ENCODE data around the gene LY6G6F. TPM values are rescaled to one million over a fixed set of nuclear protein-coding genes. Genes with fewer than 3 reads are reported as not detected.

LY6G6F gene, protein sequence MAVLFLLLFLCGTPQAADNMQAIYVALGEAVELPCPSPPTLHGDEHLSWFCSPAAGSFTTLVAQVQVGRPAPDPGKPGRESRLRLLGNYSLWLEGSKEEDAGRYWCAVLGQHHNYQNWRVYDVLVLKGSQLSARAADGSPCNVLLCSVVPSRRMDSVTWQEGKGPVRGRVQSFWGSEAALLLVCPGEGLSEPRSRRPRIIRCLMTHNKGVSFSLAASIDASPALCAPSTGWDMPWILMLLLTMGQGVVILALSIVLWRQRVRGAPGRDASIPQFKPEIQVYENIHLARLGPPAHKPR
- not detected for polyA plus RNA-seq

DNA sequence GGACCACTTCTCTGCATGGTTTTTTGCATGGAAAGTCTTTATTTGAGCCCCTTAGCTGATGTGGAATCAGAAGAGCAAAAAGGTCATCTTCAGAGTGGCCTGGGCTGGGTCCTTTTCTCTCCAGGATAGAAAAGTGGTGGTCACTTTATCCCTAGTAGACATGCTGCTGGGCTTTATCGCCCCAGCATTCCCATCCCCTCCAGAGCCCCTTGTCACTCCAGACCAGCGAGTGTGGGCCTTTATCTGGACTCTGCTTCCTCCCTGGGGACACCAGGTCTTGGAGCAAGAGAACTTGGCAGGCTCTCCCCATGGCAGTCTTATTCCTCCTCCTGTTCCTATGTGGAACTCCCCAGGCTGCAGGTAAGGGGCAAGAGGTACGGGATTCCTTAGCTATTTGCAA lies at the start of gene LY6G6F:
Gene LY6G6F, plus strand, starts transcription at position 268 of the 400 bp plus-strand sequence. Its CDS starts 41 bp downstream, at position 309.
- 60 to 62% methylated on average over 3 of the region's 3 CpGs for WGBS, 2 donors
- no peaks in the 10 kb centered on the region for H3K27me3 ChIP-seq (ENCODE audit: control insufficient read depth in 1 of 2, insufficient read depth in 2 of 2, low read length in 2 of 2)
- no peak within 1 kb of the TSS for H3K27ac ChIP-seq (ENCODE audit: low read depth in 2 of 2, low read length in 1 of 2)
- H3K4me1 ChIP-seq (ENCODE audit: control insufficient read depth in 2 of 2, insufficient read depth in 2 of 2, low read length in 1 of 2), result peaks cover 5 to 7% of the 10 kb centered on the region in 2 donors
- H3K9me3 ChIP-seq (ENCODE audit: control insufficient read depth in 2 of 2, insufficient read depth in 1 of 2, low read depth in 1 of 2, low read length in 1 of 2), result no peaks in the 10 kb centered on the region
- no peaks in the 10 kb centered on the region for H3K36me3 ChIP-seq (ENCODE audit: control insufficient read depth in 2 of 2, insufficient read depth in 2 of 2, low read length in 1 of 2)
- H3K4me3 ChIP-seq (ENCODE audit: low read depth in 1 of 2, low read length in 2 of 2), result no peak within 1 kb of the TSS

DNA sequence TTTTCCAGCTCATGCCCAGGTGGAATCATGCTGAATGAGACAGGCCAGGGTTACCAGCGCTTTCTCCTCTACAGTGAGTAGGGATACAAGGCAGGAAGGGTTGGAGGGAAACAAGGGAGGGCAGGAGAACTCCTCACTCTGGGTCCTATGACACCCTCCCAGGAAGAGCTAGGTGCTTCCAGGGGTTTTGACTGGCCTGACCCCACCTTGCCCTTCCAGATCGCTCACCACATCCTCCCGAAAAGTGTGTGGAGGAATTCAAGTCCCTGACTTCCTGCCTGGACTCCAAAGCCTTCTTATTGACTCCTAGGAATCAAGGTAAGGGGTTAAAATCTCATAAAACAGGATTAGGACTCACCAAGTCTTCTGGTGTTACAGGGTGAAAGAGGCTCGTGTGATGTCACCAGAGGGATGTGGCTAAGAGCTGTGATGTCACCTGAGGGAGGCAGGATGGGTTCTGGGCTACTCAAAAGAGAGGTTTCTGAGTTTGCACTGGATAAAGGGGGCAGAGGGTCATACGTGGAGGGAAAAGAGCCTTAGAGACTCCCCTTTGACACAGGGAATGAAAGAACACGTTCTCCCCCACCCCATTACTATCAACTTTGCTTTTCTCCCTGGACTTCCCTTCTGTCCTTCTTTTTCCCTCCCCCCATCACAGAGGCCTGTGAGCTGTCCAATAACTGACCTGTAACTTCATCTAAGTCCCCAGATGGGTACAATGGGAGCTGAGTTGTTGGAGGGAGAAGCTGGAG lies 49.1 kb upstream of the LY6G6F start:
- Histone ChIP-seq H3K27ac (ENCODE audit: low read depth in 2 of 2, low read length in 1 of 2) (no peak overlapping the region), H3K4me3 (ENCODE audit: low read depth in 1 of 2, low read length in 2 of 2) (no peak overlapping the region), H3K4me1 (ENCODE audit: control insufficient read depth in 2 of 2, insufficient read depth in 2 of 2, low read length in 1 of 2) (peaks cover 12 to 16% of the 10 kb centered on the region in 2 donors), H3K36me3 (ENCODE audit: control insufficient read depth in 2 of 2, insufficient read depth in 2 of 2, low read length in 1 of 2) (peaks cover 0 to 13% of the 10 kb centered on the region in 2 donors), H3K27me3 (ENCODE audit: control insufficient read depth in 1 of 2, insufficient read depth in 2 of 2, low read length in 2 of 2) (no peaks in the 10 kb centered on the region), H3K9me3 (ENCODE audit: control insufficient read depth in 2 of 2, insufficient read depth in 1 of 2, low read depth in 1 of 2, low read length in 1 of 2) (no peaks in the 10 kb centered on the region)
- WGBS, 2 donors, result 69 to 79% methylated on average over 6 of the region's 6 CpGs

DNA sequence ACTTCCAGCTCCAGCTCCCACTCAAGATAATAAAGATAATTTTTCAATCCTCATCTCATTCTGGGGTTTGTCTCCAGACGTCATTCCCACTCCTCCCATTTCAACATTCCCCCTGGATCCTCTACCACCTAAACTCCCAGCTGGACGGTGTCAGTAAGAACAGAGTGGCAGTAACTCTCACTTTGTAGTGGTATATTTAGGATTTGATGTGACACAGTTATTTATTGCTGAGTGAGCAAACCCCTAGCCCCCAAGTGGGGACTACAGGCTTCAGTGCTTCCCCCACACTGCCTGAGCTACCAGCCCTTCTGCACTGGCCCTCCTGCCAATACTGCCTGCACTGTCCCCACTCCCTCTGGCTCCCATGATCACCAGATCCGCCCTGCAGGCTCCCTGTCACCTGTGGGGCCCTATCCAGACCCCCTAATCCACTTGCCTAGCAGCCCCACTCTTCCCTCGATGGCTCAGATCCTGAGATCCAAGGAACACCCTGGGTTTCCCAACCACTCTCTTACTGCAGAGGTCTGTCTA lies 48.4 kb upstream of the LY6G6F start:
- no peaks in the 10 kb centered on the region for H3K27me3 ChIP-seq (ENCODE audit: control insufficient read depth in 1 of 2, insufficient read depth in 2 of 2, low read length in 2 of 2)
- H3K27ac ChIP-seq (ENCODE audit: low read depth in 2 of 2, low read length in 1 of 2), result no peak overlapping the region
- H3K36me3 ChIP-seq (ENCODE audit: control insufficient read depth in 2 of 2, insufficient read depth in 2 of 2, low read length in 1 of 2), result peaks cover 0 to 13% of the 10 kb centered on the region in 2 donors
- H3K9me3 ChIP-seq (ENCODE audit: control insufficient read depth in 2 of 2, insufficient read depth in 1 of 2, low read depth in 1 of 2, low read length in 1 of 2), result no peaks in the 10 kb centered on the region
- WGBS, 2 donors, result 72 to 75% methylated on average over 4 of the region's 4 CpGs
- H3K4me3 ChIP-seq (ENCODE audit: low read depth in 1 of 2, low read length in 2 of 2), result no peak overlapping the region
- H3K4me1 ChIP-seq (ENCODE audit: control insufficient read depth in 2 of 2, insufficient read depth in 2 of 2, low read length in 1 of 2), result peaks cover 12 to 19% of the 10 kb centered on the region in 2 donors

DNA sequence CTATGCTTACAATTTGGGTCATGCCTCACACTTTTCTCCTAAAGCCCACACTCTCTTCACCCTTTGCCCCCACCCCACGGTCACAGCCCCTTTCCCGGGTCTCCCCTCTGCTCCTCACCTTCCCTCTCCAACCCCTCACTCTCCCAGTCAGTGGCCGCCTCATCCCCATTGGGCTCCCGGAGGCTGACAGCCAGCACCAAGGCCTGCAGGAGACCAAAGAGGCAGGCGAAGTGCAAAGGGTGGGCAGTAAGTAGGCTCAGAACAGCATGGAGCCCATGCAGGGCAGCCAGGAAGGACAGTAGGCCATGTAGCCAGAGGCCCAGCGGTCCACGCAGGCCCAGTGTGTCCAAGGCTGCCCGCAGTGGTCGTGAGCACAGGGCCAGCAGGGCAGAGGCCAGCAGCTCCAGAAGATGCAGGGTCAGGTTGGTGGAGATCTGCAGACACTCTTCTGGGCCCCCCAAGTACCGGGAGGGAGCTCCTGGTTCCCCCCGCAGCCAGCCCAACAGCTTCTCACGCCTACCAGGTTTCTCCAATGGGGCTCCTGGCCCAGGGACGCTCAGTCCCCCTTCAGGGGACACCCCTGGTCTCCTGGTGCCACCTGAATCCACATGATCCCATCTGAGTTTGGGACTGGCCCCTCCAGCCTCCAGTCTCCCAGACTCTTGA lies 47.5 kb upstream of the LY6G6F start:
- Histone ChIP-seq H3K4me1 (ENCODE audit: control insufficient read depth in 2 of 2, insufficient read depth in 2 of 2, low read length in 1 of 2) (peaks cover 15 to 21% of the 10 kb centered on the region in 2 donors), H3K27me3 (ENCODE audit: control insufficient read depth in 1 of 2, insufficient read depth in 2 of 2, low read length in 2 of 2) (no peaks in the 10 kb centered on the region), H3K4me3 (ENCODE audit: low read depth in 1 of 2, low read length in 2 of 2) (peak overlapping the region; percentile 71 to 88), H3K36me3 (ENCODE audit: control insufficient read depth in 2 of 2, insufficient read depth in 2 of 2, low read length in 1 of 2) (peaks cover 0 to 13% of the 10 kb centered on the region in 2 donors), H3K27ac (ENCODE audit: low read depth in 2 of 2, low read length in 1 of 2) (peak overlapping the region; percentile 94 to 95), H3K9me3 (ENCODE audit: control insufficient read depth in 2 of 2, insufficient read depth in 1 of 2, low read depth in 1 of 2, low read length in 1 of 2) (no peaks in the 10 kb centered on the region)
- 78 to 79% methylated on average over 13 of the region's 13 CpGs for WGBS, 2 donors

DNA sequence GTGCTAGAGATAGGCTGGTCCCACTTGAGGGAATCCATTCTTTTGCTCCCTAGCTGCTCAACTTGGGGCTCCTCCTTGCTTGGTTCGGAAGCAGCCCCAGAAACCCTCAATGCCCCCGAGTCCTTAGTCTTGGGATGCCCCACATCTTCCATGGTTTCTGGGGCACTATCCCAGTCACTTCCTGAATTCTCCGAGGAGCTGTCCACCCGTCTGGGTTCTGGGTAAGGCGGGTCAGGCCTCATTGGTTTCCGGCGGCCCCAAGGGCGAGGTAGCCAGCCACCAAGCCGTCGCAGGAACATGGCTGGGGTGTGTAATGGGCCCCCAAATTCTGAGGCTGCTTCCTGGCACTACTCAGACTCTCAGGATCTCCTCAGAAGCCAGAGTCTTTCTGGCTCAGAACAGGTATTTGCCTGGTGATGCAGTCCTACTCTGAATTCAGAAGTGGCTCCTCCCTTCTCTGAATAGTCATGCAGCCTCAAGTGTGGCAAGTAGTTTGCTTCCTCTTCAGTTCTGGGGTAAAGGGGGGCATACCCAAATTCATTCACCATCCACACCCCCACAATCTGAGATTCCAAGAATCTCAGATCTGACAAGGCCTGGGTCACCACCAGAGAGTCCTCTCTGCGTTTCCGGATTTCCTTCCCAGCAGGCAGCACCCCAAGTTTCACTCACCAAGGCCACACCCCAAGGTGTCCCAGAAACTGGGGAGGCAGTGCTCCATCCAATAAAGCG lies 46.9 kb upstream of the LY6G6F start:
- Histone ChIP-seq H3K27me3 (ENCODE audit: control insufficient read depth in 1 of 2, insufficient read depth in 2 of 2, low read length in 2 of 2) (no peaks in the 10 kb centered on the region), H3K4me3 (ENCODE audit: low read depth in 1 of 2, low read length in 2 of 2) (peak overlapping the region; percentile 71 to 88), H3K9me3 (ENCODE audit: control insufficient read depth in 2 of 2, insufficient read depth in 1 of 2, low read depth in 1 of 2, low read length in 1 of 2) (no peaks in the 10 kb centered on the region), H3K27ac (ENCODE audit: low read depth in 2 of 2, low read length in 1 of 2) (peak overlapping the region; percentile 94 to 95), H3K36me3 (ENCODE audit: control insufficient read depth in 2 of 2, insufficient read depth in 2 of 2, low read length in 1 of 2) (peaks cover 0 to 13% of the 10 kb centered on the region in 2 donors), H3K4me1 (ENCODE audit: control insufficient read depth in 2 of 2, insufficient read depth in 2 of 2, low read length in 1 of 2) (peaks cover 15 to 21% of the 10 kb centered on the region in 2 donors)
- 11 to 13% methylated on average over 13 of the region's 13 CpGs for WGBS, 2 donors

DNA sequence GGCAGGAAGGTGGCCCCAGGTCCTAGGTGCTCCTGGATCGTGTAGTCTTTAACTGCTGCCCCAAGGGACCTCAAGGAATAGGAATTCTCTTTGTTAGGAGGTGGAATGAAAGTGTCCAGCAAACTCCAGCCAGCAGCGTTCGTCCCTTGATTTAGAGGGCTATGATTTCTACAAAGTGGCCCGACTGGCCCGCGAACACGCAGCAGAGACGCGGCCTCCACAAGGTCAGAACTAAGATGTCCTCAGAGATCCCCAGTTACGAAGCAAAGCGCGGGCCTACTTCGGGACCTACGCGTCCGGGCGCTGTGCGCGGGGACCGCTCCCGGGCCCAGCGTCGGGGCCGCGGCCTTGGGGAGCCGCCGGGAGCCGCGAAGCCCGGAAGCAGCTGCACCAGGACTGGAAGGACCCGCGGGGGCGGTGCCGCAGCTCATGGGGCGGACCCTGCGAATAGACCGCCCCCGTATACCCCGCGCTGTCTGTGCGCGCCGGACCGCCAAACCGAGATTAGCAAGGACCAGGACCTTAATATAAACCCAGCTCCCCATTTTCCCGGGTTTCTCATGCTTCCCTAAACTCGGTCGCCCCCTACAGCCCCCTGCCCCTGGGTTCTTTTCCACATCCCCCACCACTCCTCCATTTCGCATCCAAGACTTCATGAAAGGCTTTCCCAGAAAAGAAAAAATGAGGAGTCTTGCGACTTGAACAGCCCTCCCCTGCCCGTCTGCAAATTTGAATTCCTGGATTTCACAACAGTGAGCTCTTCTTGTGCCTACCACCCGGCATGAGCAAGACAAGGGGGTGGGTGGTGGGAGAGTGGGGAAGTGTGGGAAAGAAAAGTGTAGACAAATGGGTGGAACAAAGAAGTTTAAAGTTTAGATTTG lies 46.0 kb upstream of the LY6G6F start, which contains the start of gene C6orf47:
Gene C6orf47, minus strand, starts transcription at position 398 of the 881 bp plus-strand sequence. CDS start 831 bp downstream, outside the sequence.
- H3K4me1 ChIP-seq (ENCODE audit: control insufficient read depth in 2 of 2, insufficient read depth in 2 of 2, low read length in 1 of 2), result peaks cover 15 to 21% of the 10 kb centered on the region in 2 donors
- H3K27me3 ChIP-seq (ENCODE audit: control insufficient read depth in 1 of 2, insufficient read depth in 2 of 2, low read length in 2 of 2), result no peaks in the 10 kb centered on the region
- H3K9me3 ChIP-seq (ENCODE audit: control insufficient read depth in 2 of 2, insufficient read depth in 1 of 2, low read depth in 1 of 2, low read length in 1 of 2), result no peaks in the 10 kb centered on the region
- 1% methylated on average over 49 to 52 of the region's 52 CpGs for WGBS, 2 donors
- H3K36me3 ChIP-seq (ENCODE audit: control insufficient read depth in 2 of 2, insufficient read depth in 2 of 2, low read length in 1 of 2), result peaks cover 0 to 13% of the 10 kb centered on the region in 2 donors
- peak within 1 kb of the TSS; percentile 71 to 88 for H3K4me3 ChIP-seq (ENCODE audit: low read depth in 1 of 2, low read length in 2 of 2)
- peak within 1 kb of the TSS; percentile 94 to 95 for H3K27ac ChIP-seq (ENCODE audit: low read depth in 2 of 2, low read length in 1 of 2)

DNA sequence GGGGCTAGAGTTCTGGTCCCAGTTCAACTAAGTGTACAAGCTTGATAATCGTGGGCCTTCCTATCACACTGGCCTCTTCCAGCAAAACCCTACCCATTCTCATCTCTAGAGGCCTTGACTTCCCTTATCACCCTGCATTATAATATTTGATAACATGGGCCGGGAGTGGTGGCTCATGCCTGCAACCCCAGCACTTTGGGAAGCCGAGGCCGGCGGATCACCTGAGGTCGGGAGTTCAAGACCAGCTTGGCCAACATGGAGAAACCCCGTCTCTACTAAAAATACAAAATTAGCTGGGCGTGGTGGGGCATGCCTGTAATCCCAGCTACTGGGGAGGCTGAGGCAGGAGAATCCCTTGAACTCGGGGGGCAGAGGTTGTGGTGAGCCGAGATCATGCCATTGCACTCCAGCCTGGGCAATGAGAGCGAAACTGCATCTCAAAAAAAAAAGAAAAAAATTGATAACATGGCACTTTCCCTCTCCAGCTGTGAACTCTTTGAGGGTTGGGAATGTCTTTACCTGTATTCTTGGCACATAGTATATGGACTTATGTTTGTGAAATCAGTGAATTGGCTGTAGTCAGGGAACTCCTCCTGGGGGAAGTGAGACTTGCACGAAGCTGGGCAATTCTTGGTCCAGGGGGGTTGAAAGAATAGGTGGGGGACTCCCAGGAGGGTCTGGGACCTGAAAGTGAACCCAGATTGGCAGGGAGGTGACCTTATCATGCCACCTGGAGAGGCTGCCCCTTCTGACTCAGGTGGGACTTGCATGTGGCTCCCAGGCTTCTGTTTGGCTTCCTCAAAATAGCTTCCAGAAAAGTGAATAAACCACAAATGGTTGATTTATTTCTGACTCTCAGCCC lies 45.2 kb upstream of the LY6G6F start:
- Histone ChIP-seq H3K4me3 (ENCODE audit: low read depth in 1 of 2, low read length in 2 of 2) (peak overlapping the region in 1 of 2 donors; percentile 88), H3K4me1 (ENCODE audit: control insufficient read depth in 2 of 2, insufficient read depth in 2 of 2, low read length in 1 of 2) (peaks cover 15 to 21% of the 10 kb centered on the region in 2 donors), H3K9me3 (ENCODE audit: control insufficient read depth in 2 of 2, insufficient read depth in 1 of 2, low read depth in 1 of 2, low read length in 1 of 2) (no peaks in the 10 kb centered on the region), H3K36me3 (ENCODE audit: control insufficient read depth in 2 of 2, insufficient read depth in 2 of 2, low read length in 1 of 2) (peaks cover 0 to 13% of the 10 kb centered on the region in 2 donors), H3K27ac (ENCODE audit: low read depth in 2 of 2, low read length in 1 of 2) (peak overlapping the region; percentile 94 to 95), H3K27me3 (ENCODE audit: control insufficient read depth in 1 of 2, insufficient read depth in 2 of 2, low read length in 2 of 2) (no peaks in the 10 kb centered on the region)
- 70 to 77% methylated on average over 12 of the region's 12 CpGs for WGBS, 2 donors

All from esophagus (tissue), 2 donors.